ENCODE results near the gene S100A8. TPM values are rescaled to one million over a fixed set of nuclear protein-coding genes. Genes with fewer than 3 reads are reported as not detected.

The S100A8 gene
- total RNA-seq, 3 donors from 2014 or later (not counting 1 experiment from before 2014, with no cell fraction given) = 1.8 to 220 (median 75.8) TPM

DNA sequence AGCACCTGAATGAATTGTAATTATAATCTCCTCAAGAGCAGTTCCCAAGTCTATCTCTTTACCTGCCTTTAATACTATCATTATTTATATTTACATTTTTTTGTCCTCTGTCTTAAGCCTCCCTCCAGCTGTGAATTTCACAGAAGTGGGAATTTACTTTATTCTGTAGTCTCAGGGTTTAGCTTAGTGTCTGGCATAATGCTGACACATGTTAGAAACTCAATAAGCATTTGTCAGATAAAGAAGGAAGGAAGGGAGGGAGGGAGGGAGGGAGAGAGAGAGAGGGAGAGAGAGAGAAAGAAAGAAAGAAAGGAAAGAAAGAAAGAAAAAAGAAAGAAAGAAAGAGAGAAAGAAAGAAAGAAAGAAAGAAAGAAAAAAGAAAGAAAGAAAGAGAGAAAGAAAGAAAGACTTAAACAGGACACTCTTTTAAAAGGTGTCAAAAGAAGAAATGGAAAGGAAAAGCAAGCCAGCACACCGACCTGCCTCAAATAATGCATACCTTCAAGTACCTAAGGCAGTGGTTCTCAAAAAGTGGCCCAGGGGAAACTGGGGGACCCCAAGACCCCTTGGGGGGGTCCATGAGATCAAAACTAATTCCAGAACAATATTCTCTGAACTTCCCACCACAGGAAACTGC lies 40.4 kb downstream of the S100A8 start:
- 30% methylated on average over 1 of the region's 1 CpG for WGBS (ENCODE audit: insufficient coverage)
- Mint-ChIP-seq H3K4me3 (no peak overlapping the region), H3K27me3 (ENCODE audit: low read depth in 2 of 2) (peaks cover 28 to 39% of the 10 kb centered on the region in 2 donors), H3K36me3 (no peaks in the 10 kb centered on the region), H3K9me3 (no peaks in the 10 kb centered on the region), H3K27ac (no peak overlapping the region), H3K4me1 (peaks cover 15 to 16% of the 10 kb centered on the region in 2 donors)
- Histone ChIP-seq H3K4me3 (ENCODE audit: low read length) (no peak overlapping the region), H3K36me3 (ENCODE audit: control insufficient read depth, insufficient read depth, low read length) (no peaks in the 10 kb centered on the region), H3K4me1 (ENCODE audit: control insufficient read depth, insufficient read depth, low read length) (peaks cover 12% of the 10 kb centered on the region), H3K9me3 (ENCODE audit: control insufficient read depth, insufficient read depth, low read length) (no peaks in the 10 kb centered on the region), H3K27me3 (ENCODE audit: control insufficient read depth, insufficient read depth, low read length) (peaks cover 7% of the 10 kb centered on the region), H3K27ac (ENCODE audit: low read length) (no peak overlapping the region)
- ATAC-seq = no peak
- intact Hi-C loops (cut with micrococcal nuclease) = no loop called here
- TF ChIP-seq, protein P1, sequence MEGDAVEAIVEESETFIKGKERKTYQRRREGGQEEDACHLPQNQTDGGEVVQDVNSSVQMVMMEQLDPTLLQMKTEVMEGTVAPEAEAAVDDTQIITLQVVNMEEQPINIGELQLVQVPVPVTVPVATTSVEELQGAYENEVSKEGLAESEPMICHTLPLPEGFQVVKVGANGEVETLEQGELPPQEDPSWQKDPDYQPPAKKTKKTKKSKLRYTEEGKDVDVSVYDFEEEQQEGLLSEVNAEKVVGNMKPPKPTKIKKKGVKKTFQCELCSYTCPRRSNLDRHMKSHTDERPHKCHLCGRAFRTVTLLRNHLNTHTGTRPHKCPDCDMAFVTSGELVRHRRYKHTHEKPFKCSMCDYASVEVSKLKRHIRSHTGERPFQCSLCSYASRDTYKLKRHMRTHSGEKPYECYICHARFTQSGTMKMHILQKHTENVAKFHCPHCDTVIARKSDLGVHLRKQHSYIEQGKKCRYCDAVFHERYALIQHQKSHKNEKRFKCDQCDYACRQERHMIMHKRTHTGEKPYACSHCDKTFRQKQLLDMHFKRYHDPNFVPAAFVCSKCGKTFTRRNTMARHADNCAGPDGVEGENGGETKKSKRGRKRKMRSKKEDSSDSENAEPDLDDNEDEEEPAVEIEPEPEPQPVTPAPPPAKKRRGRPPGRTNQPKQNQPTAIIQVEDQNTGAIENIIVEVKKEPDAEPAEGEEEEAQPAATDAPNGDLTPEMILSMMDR (IDR thresholded peaks at IDR 0.05) = no peak
- DNase-seq = no peak

DNA sequence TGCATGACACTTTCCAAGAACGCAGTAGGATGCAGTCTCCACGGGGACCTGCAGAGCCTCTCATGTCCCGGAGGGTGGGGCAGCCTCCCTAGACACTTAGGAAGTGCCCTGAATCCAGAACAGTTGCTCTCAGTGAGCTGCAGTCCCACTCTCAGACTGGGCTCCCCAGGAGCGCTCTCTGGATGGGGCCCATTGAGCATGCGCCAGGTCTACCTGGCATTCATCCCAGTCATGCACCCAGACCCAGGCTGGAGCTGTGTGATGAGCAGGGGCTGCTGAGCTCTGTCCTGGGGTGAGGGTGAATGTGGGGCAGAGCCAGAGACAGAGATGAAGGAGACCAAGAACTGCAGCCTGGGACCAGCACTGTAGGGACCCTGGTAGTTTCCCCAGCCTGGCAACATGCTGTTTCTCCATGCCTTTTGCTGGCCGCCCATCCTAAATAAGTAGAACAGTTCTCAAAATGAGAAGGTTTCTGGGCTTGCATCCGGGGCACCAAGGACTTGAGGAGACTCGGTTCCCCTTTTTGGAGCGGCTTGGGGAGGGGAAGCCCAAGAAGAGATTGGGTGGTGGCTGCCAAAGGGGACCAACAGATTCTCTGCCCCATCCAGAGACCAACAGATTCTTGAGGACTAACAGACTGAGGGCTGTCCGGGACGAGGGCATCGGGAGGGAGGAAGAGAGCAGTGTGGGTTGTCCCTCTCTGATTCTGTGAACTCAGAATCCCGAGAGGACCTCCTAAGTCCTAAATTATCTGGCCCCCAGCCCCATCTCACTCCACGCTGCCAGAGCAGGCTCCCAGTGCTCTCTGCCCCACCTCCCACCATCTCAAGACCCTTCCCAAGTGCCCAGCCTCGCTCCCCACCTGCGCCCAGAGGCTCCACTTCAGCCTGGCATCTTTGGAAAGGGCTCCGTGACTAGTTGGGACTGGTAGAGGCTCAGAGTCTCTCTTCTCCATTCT lies 41.2 kb downstream of the S100A8 start:
- H3K4me3 ChIP-seq (ENCODE audit: low read length) = no peak overlapping the region
- H3K27me3 Mint-ChIP-seq (ENCODE audit: low read depth in 2 of 2) = peaks cover 32 to 39% of the 10 kb centered on the region in 2 donors
- intact Hi-C loops (cut with micrococcal nuclease) = no loop called here
- peaks cover 19% of the 10 kb centered on the region for H3K4me1 ChIP-seq (ENCODE audit: control insufficient read depth, insufficient read depth, low read length)
- H3K36me3 ChIP-seq (ENCODE audit: control insufficient read depth, insufficient read depth, low read length) = no peaks in the 10 kb centered on the region
- H3K27me3 ChIP-seq (ENCODE audit: control insufficient read depth, insufficient read depth, low read length) = peaks cover 7% of the 10 kb centered on the region
- no peak overlapping the region for H3K27ac ChIP-seq (ENCODE audit: low read length)
- no peaks in the 10 kb centered on the region for H3K9me3 ChIP-seq (ENCODE audit: control insufficient read depth, insufficient read depth, low read length)
- no peak for ATAC-seq
- no peak for DNase-seq
- no peaks in the 10 kb centered on the region for H3K36me3 Mint-ChIP-seq
- TF ChIP-seq, protein P1 (IDR thresholded peaks at IDR 0.05) = no peak
- no peak overlapping the region for H3K4me3 Mint-ChIP-seq
- 71% methylated on average over 16 of the region's 17 CpGs for WGBS (ENCODE audit: insufficient coverage)
- H3K4me1 Mint-ChIP-seq = peaks cover 17 to 18% of the 10 kb centered on the region in 2 donors
- H3K27ac Mint-ChIP-seq = no peak overlapping the region
- no peaks in the 10 kb centered on the region for H3K9me3 Mint-ChIP-seq

DNA sequence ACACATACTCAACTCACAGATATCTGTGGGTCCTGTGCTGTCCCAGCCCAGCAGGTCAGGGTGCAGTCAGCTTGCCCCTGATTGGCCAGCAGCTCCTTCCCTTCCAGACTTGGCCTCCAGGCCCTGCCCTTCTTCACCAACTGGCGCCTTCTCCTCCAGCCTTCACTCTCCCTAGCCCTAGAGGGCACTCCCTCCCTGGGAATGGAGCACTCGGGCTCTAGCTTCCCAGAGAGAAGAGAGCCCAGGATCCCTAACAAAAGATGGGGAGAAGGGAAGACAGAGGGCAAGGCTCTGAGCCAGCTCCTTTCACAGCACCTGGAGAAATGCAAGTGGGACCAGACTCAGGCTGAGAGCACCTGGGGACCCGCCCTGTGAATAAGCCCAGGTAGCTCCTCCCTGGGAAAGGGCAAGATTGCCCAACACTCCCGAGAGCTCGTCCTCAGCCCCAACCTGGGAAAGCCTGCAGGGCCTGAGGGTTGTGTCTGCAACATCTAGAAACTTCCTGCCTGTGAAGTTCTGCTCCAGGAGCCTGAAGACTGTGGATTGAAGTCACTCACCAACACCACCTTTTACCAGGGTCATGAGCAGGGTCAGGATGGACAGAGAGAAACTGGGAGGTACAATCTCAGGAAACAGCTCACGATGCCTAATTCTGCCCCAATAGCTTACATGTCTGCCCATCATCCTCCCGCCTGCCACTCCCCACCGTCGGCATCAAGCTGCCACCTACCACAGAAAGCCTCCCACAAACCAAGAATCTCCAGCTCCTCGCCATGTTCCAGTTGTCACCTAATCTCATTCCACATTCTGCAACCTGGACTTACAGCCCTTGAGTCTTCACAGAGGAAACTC lies 42.1 kb downstream of the S100A8 start, which contains the start of gene PGLYRP4:
Gene PGLYRP4 (minus strand): TSS at position 331 of the 852 bp plus-strand sequence. CDS start 909 bp downstream, outside the sequence.
- H3K4me3 Mint-ChIP-seq = no peak within 1 kb of the TSS
- intact Hi-C loops (cut with micrococcal nuclease) = no loop called here

More for the DNA sequence above, 42.1 kb downstream of the S100A8 start, which contains the start of gene PGLYRP4:
- H3K36me3 ChIP-seq (ENCODE audit: control insufficient read depth, insufficient read depth, low read length) = no peaks in the 10 kb centered on the region
- DNase-seq (no peak), ATAC-seq (no peak)
- Mint-ChIP-seq H3K4me1 (peaks cover 17 to 20% of the 10 kb centered on the region in 2 donors), H3K9me3 (no peaks in the 10 kb centered on the region), H3K27me3 (ENCODE audit: low read depth in 2 of 2) (peaks cover 40 to 48% of the 10 kb centered on the region in 2 donors), H3K36me3 (no peaks in the 10 kb centered on the region), H3K27ac (no peak within 1 kb of the TSS)
- H3K27ac ChIP-seq (ENCODE audit: low read length) = no peak within 1 kb of the TSS
- H3K27me3 ChIP-seq (ENCODE audit: control insufficient read depth, insufficient read depth, low read length) = peaks cover 7% of the 10 kb centered on the region
- H3K4me1 ChIP-seq (ENCODE audit: control insufficient read depth, insufficient read depth, low read length) = peaks cover 22% of the 10 kb centered on the region
- TF ChIP-seq, protein P1 (IDR thresholded peaks at IDR 0.05) = no peak
- no peaks in the 10 kb centered on the region for H3K9me3 ChIP-seq (ENCODE audit: control insufficient read depth, insufficient read depth, low read length)
- 67% methylated on average over 10 of the region's 10 CpGs for WGBS (ENCODE audit: insufficient coverage)
- no peak within 1 kb of the TSS for H3K4me3 ChIP-seq (ENCODE audit: low read length)
